Central memory CD4-positive, alpha-beta T cell (primary cell): ENCODE data around the gene ATP10D.
"Not testable (repeated sequence)": the region's sequence is repeated elsewhere in the genome, so short reads cannot be mapped to it uniquely, and the experiment has no call there.

Experiments used
- DNase-seq: peaks from one replicate; pipeline ENCODE4 v3.0.0; 2022
- total RNA-seq, 3 experiments: gene quantifications; one replicate each; lab custom pipeline; 2026; lab: John Stamatoyannopoulos, UW

The ATP10D gene
- total RNA-seq = 1.2 to 4.2 (median 1.5) reads per million in 3 experiments

DNA sequence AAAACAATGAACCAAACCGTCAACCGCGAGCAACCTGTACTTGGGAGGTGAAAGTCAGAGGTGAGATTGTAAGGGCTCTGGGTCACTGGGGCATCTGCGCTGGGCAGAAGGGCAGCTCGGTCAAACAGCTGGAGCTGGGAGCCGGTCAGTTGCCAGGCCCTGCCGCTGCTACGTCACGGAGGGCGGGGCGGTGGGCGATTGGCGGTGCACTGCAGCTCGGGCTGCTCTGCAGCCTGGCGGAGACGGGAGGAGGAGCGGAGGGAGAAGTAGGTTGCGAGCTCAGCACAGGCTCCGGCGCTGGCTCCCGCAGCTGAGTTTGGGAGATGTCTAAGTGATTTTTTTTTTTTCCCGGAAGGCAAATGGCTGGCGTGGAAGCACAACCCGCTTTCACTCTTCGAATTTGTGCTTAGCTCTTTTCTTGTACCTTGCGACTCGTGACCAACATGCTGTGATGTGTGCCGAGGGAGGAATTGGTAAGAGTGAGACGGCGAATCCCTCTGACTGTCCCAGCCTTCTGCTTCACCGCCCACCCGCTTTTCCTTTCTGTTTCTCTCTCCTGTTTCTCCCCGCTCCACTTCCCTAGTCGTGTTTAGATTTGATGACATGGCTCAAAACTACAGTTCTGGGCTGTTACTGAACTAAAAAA is at the start of gene ATP10D:
Gene ATP10D, plus strand, starts transcription at position 229 of the 646 bp plus-strand sequence. CDS start 27,266 bp downstream, outside the sequence.
- peak; percentile 66 for DNase-seq

DNA sequence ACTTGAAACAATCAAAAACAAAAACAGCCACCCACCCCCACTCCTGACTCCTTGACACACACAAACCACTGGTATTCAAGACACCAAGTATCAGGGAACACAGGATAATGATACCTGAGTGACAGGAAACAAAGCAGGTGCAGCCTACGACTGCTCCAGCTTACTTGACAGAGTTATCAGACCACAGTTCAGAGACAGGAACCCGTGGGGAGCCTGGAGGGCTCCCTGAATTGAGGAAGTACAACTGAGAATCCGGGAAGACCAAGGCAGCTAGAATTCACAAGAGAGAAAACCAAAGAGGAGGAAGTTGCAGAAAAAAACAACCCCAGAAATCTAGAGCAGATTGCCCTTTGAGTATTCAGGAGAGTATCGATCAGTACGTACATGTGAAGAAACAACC is 42.1 kb upstream of the ATP10D start:
- DNase-seq = no peak

- DNase-seq = no peak
Measured at GRCh38 chr4:47444031-47444430, 41.0 kb upstream of the ATP10D start.

DNA sequence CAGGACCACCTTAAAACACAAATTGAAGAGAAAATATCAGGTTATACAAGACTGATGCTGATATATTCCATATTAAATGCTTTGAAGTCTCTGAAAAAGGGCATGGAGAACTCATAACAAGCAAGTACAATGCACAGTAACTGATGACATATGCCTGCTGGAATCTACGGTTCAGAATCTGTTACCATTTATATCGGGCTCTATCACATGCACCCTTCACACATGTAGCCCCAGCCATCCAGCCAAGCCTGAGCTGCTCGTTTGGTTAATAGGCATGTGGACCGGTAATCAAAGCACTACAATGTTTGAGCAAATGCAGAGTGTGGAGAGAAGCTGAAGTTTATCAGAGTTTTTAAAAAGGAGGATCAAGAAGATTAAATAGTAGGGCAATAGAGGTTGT is 33.4 kb upstream of the ATP10D start:
- DNase-seq = no peak

DNA sequence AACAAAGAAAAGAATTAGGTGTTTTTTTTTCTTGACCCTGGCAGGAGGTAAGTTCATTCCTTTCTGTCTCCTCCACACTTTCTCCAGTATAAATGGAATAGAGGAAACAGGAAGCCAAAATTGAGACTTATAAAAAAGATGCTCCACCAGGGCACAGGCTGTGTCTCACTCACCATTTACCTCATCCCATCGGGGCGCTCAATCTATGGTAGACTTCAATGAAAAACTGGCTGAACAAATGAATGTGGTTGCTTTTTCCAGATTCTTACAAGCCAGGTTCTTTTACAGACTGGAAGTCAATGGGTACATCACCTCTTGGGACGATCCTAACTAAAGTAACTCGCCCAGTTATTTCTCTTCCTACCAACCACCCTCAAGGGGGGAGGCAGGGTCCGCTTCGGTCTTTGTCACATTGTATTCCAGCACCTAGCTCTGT is 22.3 kb upstream of the ATP10D start:
- peak; percentile 5 for DNase-seq

DNA sequence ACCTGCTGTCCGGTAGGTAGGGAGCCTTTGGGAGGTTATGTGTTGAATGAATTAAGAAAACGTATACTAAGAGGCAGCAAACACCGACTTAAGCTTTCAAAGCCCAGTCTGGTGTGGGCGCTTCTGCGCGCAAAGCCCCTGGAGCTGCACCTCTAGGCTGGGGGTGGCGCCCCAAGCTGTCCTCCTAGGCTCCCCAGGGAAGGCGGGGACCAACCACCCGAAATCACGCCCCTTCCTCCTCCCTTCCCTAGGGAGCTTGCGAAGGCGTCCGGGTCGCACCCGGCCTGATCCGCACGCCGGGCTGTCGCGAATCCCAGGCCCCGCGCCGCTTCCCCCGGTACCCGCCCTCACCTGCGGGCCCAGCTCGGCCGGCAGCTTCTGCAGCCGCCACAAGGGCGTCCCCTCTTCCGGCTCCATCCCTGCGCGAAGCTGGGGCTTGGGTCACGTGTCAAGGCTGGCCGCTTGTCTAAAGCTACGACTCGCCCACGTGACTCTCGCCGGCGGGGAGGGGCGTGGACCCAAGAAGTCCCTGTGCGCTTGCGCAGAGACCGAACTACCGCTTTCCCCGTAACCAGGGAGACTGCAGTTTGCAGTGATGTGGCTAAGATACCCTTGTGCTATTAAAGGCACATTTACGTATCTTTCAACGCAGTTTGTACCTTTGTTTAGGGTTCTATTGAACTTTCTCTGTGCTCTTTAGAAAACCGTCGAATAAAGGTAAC is 21.7 kb upstream of the ATP10D start, which contains the start of gene COMMD8:
Gene COMMD8, minus strand, starts transcription at position 468 of the 722 bp plus-strand sequence. Its CDS starts 51 bp downstream, at position 417.
- DNase-seq = peak; percentile 97

GRCh38 chr4:47465004-47465403 is 20.1 kb upstream of the ATP10D start:
- DNase-seq = no peak

DNA sequence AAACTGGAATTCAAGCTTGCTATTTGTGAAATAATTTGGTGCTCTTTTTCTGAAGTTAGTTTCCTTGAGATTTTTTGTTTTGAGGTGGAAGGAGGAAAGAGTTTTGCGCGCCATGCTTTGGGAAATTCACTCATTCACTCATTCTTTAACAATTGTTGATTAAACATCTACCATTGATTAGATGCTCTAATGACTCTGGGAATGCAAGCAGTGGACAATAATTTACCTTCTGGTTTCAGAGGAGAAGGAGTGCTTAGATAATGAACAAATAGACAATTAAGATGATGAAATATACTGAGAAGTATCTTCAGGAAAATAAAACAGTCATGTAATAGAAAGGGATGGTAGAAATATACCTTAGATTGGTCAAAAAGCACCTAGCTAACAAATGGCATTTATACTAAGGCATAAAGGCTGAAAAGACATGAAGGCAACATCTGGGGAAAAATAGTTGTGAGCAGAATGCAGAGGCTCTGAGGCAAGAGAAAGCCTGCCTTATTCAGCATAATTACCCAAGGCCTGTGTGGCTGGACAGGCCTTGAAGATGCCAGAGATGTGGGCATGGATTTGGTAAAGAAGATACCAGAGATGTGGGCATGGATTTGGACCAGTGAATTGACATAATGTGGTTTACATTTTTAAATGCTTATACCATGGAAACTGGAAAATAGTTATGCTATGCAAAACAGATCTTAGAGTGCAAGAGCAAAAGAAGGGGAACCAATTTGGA is 18.9 kb upstream of the ATP10D start:
- no peak for DNase-seq

GRCh38 chr4:47468706-47469365 is 16.2 kb upstream of the ATP10D start:
- no peak for DNase-seq

GRCh38 chr4:47469951-47470350 is 15.1 kb upstream of the ATP10D start:
- DNase-seq = no peak

- no peak for DNase-seq
Measured at GRCh38 chr4:47471064-47471463, 14.0 kb upstream of the ATP10D start.

GRCh38 chr4:47471591-47471990 is 13.5 kb upstream of the ATP10D start:
- DNase-seq = no peak

GRCh38 chr4:47473141-47473750 is 11.8 kb upstream of the ATP10D start:
- no peak for DNase-seq

DNA sequence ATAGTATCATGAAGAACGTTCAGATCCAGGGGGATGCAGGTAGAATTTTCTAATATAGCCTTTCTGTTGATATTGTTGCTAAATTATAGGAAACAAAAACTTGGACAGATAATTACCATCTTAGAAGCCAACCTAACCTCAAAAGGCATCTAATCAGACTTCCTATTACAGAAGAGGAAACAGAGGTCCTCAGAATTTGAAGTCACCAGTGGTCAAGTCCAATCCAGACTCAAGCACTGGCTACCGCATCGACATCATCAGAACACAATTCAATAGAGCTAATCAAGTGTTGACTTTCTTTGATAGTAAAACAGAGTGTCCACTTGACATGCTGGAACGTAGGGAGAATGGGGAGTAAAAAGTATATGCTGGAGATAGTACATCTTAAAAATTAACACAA is 10.3 kb upstream of the ATP10D start:
- no peak for DNase-seq

DNA sequence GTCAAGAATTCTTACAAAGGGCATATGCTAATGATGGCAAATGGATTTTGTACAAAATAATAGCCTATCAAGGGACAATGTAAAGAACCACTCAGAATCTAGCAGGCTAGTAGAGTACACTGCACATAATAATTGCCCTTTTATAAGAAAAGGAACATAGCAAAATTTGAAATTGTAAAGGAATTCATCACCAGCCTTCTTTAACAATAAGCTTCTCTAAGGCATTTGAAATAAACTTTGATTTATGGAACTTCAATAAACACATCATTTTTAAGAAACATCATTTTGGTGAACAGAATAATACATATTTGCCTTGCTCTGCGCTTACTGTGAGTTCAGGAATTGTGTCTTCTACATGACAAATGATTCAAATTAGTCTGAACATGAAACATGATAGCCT is 9.7 kb upstream of the ATP10D start:
- no peak for DNase-seq

DNA sequence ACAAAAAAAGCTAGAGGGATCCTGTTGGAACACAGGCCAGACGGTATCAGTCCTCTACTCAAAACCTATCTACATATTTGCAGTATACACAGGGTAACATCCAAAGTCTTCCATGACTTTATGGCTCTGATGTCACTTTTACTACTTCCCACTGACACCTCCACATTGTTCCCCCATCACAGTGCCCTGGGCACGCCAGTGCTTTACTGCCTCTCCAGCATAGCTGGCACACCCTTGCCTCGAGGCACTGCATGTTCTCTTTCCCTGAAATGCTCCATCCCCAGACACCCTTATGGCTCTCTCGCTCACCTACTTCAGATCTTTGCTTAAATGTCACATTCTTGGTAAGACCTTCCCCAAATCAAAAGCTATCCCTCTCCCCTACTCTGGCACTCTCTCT is 6.3 kb upstream of the ATP10D start:
- no peak for DNase-seq

GRCh38 chr4:47482326-47482725 is 2.7 kb upstream of the ATP10D start:
- DNase-seq = no peak

DNA sequence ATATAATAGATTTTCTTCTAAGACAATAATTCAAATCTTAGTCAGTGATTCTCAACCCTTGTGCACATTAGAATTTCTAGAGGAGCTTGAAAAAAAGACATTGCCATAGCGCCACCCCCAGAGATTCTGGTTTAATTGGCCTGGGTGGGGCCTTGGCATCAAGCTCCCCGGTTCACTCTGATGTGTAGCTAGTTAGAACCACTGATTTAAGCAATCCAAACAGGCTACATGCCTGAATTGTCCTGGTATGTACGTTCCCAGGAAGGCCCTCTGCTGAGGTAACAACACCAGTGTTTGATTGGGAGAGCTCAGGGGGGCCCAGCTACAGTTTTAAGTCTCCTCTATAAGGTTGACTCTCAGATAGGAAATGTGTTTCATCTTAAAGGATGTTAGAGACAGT is 1.3 kb upstream of the ATP10D start:
- DNase-seq = no peak

- DNase-seq = no peak
Measured at GRCh38 chr4:47484168-47484567, 907 bp upstream of the ATP10D start.

- DNase-seq = no peak
Measured at GRCh38 chr4:47485768-47486167, 693 bp downstream of the ATP10D start.

GRCh38 chr4:47486231-47486673 is 1.2 kb downstream of the ATP10D start:
- no peak for DNase-seq

- not testable (repeated sequence) for DNase-seq
Measured at GRCh38 chr4:47486727-47487126, 1.7 kb downstream of the ATP10D start.
